Epithelial cell of prostate (primary cell): Measurements from ENCODE around the gene PAK3.

Source experiments
- DNase-seq: peaks from one replicate; pipeline ENCODE4 v3.0.0-alpha.2; 2011; ENCODE audit warnings: low read depth, low spot score
- H3K27ac ChIP-seq: fragments of 450-650 bp; 2 replicates; pipeline ENCODE4 v1.5.1; 2017; ENCODE audit warnings: mild to moderate bottlenecking

Gene PAK3

GRCh38 chrX:111127038-111127437, 31.0 kb downstream of the PAK3 start:
- DNase-seq, result no peak
- H3K27ac ChIP-seq, result no peak overlapping the region

GRCh38 chrX:111129921-111130320, 33.9 kb downstream of the PAK3 start:
- no peak overlapping the region for H3K27ac ChIP-seq
- no peak for DNase-seq

GRCh38 chrX:111131572-111131971, 35.6 kb downstream of the PAK3 start:
- H3K27ac ChIP-seq, result no peak overlapping the region
- DNase-seq, result no peak

- DNase-seq, result peak; percentile 18
- no peak overlapping the region for H3K27ac ChIP-seq
Measured at GRCh38 chrX:111133389-111133788, 37.4 kb downstream of the PAK3 start.

- DNase-seq, result no peak
- H3K27ac ChIP-seq, result no peak overlapping the region
Measured at GRCh38 chrX:111145878-111146277, 49.9 kb downstream of the PAK3 start.

- peak; percentile 16 for DNase-seq
Measured at GRCh38 chrX:111151764-111152163, 55.8 kb downstream of the PAK3 start.

GRCh38 chrX:111159232-111159631, 63.2 kb downstream of the PAK3 start:
- DNase-seq, result no peak
- H3K27ac ChIP-seq, result no peak overlapping the region

More at GRCh38 chrX:111151764-111152163, 55.8 kb downstream of the PAK3 start:
- H3K27ac ChIP-seq, result no peak overlapping the region

GRCh38 chrX:111164728-111165127, 68.7 kb downstream of the PAK3 start:
- no peak for DNase-seq
- H3K27ac ChIP-seq, result no peak overlapping the region

GRCh38 chrX:111165902-111166301, 69.9 kb downstream of the PAK3 start:
- DNase-seq, result no peak
- no peak overlapping the region for H3K27ac ChIP-seq

GRCh38 chrX:111167334-111167733, 71.3 kb downstream of the PAK3 start:
- DNase-seq, result no peak
- no peak overlapping the region for H3K27ac ChIP-seq

GRCh38 chrX:111168314-111168713, 72.3 kb downstream of the PAK3 start:
- no peak overlapping the region for H3K27ac ChIP-seq
- no peak for DNase-seq

GRCh38 chrX:111169141-111169540, 73.2 kb downstream of the PAK3 start:
- H3K27ac ChIP-seq, result no peak overlapping the region
- DNase-seq, result no peak

- no peak overlapping the region for H3K27ac ChIP-seq
- no peak for DNase-seq
Measured at GRCh38 chrX:111170017-111170416, 74.0 kb downstream of the PAK3 start.

GRCh38 chrX:111180750-111181240, 84.8 kb downstream of the PAK3 start:
- no peak for DNase-seq
- no peak overlapping the region for H3K27ac ChIP-seq

- no peak for DNase-seq
- H3K27ac ChIP-seq, result no peak overlapping the region
Measured at GRCh38 chrX:111181951-111182350, 86.0 kb downstream of the PAK3 start.

GRCh38 chrX:111182997-111183396, 87.0 kb downstream of the PAK3 start:
- no peak overlapping the region for H3K27ac ChIP-seq
- DNase-seq, result no peak

- H3K27ac ChIP-seq, result no peak overlapping the region
- DNase-seq, result no peak
Measured at GRCh38 chrX:111191598-111191997, 95.6 kb downstream of the PAK3 start.

- DNase-seq, result no peak
- H3K27ac ChIP-seq, result no peak overlapping the region
Measured at GRCh38 chrX:111199505-111199904, 103.5 kb downstream of the PAK3 start.

- DNase-seq, result no peak
Measured at GRCh38 chrX:111200327-111200726, 104.3 kb downstream of the PAK3 start.

GRCh38 chrX:111207851-111208250, 111.9 kb downstream of the PAK3 start:
- DNase-seq, result no peak

More at GRCh38 chrX:111200327-111200726, 104.3 kb downstream of the PAK3 start:
- H3K27ac ChIP-seq, result no peak overlapping the region

GRCh38 chrX:111216293-111216801, 120.4 kb downstream of the PAK3 start:
- no peak for DNase-seq
- H3K27ac ChIP-seq, result no peak overlapping the region

More at GRCh38 chrX:111207851-111208250, 111.9 kb downstream of the PAK3 start:
- H3K27ac ChIP-seq, result no peak overlapping the region

GRCh38 chrX:111244235-111244750, 148.3 kb downstream of the PAK3 start:
- H3K27ac ChIP-seq, result no peak overlapping the region
- DNase-seq, result no peak
